Daoy (cell line): Measurements from ENCODE around the gene F11R. TPM values are rescaled to one million over a fixed set of nuclear protein-coding genes. Genes with fewer than 3 reads are reported as not detected.
"Not testable (repeated sequence)": the region's sequence is repeated elsewhere in the genome, so short reads cannot be mapped to it uniquely, and the experiment has no call there.

Experiments used
- DNase-seq: peaks from one replicate; pipeline ENCODE4 v3.0.0-alpha.2; 2015; ENCODE audit warnings: low read depth
- total RNA-seq: library from RNA; depleted of rRNA; stranded (reverse); fragments of >200 nt; shearing (Covaris generic); gene quantifications from 2 replicates; pipeline ENCODE4 v1.2.3, GENCODE V29; 2014; rRNA removed

F11R gene
- 7.1 and 18.5 TPM in 2 replicates for total RNA-seq

GRCh38 chr1:161020509-161021164 lies at the start of gene F11R:
TSS of gene F11R (minus strand) at chr1:161021152. CDS start at chr1:161021073, 79 bp downstream.
- DNase-seq: peak; percentile 47

- no peak for DNase-seq
These were observed 48.8 kb upstream of the F11R start, which contains the start of gene ARHGAP30 for GRCh38 chr1:161069731-161070270. TSS of gene ARHGAP30 (minus strand) at chr1:161069891. CDS start at chr1:161069624, 267 bp downstream.

DNA sequence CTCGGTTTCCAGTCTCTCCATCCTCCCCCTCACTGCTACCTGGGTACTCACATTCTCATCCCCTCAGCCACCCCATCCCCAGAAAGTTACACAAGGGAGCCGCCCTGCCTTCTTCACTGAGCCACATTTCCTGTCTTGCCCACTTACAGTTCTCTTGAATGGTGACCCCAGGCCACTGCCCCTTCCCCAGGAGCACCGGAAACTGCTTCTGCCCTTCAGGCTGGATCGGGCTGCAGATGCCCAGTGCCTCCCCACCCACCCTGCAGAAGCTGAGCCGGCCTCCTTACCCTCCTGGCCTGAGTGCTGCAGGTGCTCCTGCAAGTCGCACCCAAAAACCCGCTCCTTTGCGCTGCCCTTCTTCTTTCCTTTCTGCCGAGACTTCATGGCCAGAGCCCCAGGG lies 48.3 kb upstream of the F11R start:
- no peak for DNase-seq

DNA sequence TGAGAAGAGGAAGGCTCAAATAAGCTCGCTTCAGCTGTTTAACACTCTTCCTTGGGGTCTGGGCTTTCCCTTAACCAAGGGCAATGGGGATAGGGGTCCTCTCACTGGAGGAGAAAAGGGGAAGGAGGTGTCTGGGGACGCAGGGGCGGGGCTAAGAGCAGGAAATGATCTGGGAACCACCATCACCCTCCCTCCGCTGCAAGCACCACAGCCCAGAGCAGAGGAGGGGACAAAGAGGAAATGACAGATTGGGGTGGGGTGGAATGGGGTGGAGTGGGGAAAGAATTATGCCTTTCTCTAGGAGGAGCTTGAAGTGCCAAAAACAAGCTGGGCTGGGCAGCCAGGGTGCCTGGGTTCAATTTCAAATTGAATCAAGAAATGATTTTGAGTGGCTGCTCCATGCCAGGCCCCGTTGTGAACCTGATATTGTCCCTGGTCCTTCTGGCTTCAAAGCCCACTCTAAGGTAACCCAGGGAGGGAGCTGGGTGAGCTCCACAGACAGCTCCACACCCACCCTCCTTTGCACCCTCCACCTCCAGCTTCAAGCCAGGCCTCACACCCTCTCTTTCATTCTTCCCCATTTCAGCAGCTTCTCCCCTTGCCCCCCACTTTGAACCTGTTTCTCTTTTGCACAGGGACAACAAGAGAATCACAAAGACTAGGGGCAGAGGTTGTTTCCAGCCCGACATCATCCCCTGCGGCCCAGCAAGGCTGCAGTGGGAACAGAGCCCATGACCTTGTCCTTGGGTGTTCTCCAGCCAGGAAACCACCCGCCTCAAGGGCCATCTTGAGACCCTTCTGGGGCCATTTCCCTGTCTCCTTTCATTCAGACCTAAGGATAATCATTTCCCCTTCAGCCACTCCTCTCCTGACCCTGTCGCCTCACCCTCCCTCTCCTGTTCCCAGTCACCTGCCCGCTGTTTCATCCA lies 47.6 kb upstream of the F11R start:
- DNase-seq: no peak

DNA sequence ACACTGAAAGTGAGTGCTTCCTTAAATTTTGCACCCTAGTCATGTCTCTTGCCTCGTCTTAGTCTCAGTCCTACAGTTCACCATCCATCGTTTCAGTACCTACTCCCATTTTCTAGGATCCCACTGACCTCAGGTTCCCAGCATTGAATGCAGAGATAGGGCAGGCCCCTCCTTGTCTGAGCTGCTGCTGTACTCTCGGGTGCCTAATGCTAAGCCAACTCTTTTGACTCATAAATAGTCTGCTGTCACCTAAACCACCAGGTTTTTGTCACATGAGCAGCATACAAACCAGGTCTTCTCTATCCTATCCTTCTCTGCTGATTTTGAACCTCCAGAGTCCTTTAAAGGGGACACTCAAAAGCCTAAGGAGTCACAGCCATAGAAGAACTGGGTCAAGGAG lies 45.7 kb upstream of the F11R start:
- no peak for DNase-seq

- DNase-seq: not testable (repeated sequence)
These were observed 44.7 kb upstream of the F11R start for GRCh38 chr1:161065681-161066080.

- DNase-seq: not testable (repeated sequence)
These were observed 43.0 kb upstream of the F11R start for GRCh38 chr1:161063936-161064335.

DNA sequence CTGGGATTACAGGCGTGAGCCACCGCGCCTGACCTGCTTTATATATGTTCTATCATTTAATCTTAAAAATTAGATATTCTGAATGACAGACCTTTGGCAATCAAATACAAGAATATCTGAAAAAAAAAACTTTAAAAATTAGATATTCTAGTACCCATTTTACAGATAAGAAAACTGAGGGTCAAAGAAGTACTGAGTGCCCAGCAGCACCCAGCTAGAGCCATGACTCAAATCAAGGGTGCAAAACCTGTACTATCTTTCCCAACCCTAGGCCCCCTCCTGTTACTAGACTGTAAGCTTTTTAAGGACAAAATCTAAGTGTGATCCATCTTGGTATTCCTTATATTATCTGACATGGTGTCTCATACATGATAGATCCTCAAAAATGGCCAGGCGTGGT lies 40.5 kb upstream of the F11R start:
- no peak for DNase-seq

DNA sequence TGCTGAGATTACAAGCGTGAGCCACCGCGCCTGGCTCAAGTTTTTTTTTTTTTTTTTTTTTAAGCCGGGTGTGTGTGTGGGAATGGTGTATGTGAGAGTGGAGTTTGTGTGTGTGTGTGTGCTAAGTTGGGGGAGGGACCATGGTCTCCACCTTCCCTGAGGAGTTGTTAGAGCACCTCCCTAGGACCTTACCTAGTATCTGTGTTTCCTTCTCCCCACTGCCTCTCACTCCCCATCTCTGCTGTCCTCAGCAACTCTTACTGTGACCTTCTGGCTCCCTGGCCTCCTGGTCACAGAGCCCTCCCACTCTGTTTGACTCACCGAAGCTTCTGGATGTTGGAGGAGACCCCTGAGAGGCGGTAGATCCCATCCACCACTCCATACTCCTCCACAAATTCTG lies 38.3 kb upstream of the F11R start:
- DNase-seq: no peak

GRCh38 chr1:161054805-161055204 lies 33.9 kb upstream of the F11R start:
- DNase-seq: no peak

- no peak for DNase-seq
These were observed 33.3 kb upstream of the F11R start for GRCh38 chr1:161054232-161054631.

DNA sequence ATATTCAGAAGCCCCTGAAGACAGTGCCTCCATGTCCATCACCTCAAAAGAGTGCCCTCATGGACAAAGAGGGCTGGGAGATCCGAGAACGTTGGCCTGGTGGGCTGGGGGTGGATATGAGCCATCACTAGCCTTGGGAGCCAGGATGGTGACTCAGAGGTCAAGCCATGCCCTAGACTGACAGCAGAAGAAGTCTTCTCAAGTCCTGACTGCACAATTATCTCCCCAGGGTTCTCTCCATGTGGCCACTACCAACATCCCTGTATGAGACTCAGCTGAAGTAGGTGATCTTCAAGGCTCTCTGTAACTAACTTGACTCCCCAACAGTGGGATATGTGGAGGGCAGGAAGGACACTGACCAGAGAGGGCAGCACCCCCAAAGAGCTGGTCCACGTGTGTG lies 31.9 kb upstream of the F11R start:
- no peak for DNase-seq

GRCh38 chr1:161051219-161051618 lies 30.3 kb upstream of the F11R start:
- no peak for DNase-seq

DNA sequence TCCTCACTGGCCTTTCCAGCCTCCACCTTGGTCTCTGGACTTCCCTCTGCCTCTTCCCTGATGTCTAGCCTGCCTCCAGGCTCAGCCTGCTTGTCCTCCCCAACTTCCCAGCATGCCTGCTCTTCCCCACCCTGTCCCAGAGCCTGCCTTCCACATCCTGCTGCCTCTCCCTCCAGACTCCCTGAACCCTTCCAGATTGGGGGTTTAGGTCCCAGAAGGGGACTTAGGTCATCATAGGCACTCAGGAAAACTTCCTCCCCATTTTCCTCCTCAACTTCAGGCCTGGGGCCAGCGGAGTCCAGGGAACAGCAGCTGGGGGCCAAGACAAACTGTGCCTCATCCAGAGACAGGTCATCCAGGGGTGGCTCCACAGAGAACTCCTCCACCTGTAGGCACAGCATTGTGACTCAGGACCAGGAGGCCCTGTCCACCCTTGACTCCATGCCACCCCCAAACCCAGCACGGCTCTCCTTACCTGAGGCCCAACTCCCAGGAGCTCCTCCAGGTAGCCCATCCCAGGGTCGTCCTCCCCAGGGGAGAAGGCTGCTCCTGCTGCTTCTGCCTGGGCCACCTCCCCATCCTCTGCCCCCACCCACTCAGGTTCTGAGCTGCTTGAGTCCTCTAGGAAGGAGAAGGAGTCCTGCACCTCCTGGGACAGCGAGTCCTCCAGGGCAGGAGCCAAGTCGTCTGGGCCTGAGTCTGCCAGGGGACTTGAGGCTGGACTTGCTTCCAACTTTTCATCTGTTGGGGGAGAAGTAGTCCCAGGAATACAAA lies 28.2 kb upstream of the F11R start:
- no peak for DNase-seq

DNA sequence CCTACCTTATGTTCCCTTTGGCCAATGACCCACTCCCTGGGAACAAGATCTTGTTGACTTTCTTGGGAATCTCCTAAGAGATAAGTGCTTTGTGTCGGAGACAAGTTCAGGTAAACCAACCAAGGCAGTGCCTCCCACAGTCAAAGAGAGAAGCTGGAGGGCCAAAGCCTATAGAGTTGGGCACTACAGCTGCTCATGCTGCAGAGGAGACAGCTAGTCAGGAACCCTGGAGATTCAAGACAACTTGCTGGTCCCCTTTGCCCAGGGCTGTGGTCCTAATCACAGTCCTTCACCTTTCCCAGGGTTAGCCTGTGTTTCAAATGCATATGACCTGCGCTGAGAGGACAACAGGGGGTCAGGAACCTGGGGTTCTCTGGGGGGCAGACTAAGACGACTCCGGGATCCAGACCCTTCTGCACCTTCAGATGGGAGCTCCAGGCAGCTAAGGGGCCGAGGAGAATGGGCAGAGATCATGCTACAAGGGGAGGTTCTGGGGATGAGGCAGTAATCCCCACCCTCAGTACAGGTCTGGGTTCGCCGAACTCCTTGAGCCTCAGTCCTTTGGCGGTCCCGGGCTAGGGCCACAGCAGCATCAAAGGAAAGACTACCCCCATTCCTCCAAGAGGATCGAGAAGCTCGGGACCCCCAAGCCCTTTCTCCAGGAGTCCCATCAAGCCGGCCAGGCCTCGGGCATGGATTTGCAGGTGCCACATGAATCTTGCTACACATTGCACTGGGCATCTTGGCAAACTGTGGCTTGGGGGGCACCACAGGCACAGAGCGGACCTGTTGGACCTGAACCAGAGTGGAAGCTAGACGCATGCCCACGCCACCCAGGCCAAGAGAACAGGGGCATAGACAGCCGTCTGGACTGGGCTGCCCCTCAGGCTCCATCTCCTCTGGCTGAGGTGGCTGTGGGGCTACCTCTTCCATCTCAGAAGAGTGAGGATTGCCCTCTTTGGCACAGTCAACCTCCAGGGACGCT lies 26.8 kb upstream of the F11R start:
- no peak for DNase-seq

DNA sequence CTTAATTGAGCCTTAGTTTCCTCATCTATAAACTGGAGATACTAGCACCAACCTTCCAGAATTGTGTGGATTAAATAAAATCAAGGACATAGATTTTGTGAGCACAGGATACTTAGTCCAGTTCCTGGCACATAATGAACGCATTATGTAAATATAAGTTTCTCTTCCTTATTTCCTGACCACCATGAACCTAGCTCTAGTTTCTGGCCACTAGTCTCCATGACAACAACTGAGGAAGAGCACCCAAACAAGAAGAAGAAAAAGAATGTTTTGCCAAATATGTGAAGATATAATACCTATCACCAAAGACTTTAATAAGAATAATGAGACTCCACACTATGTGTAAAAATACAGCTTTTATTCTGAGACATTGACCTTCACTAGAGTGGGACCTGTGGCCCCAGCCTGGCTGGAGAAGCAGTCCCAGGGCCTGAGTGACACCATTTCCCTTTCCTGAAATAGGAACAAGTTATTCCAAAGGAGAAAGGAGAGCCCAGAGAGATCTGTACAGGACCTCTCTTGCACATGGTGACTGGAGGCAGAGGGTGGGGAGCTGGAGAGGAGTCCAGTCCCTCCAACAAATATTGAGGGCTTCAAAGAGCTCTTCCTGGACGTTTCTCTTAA lies 25.8 kb upstream of the F11R start:
- no peak for DNase-seq

DNA sequence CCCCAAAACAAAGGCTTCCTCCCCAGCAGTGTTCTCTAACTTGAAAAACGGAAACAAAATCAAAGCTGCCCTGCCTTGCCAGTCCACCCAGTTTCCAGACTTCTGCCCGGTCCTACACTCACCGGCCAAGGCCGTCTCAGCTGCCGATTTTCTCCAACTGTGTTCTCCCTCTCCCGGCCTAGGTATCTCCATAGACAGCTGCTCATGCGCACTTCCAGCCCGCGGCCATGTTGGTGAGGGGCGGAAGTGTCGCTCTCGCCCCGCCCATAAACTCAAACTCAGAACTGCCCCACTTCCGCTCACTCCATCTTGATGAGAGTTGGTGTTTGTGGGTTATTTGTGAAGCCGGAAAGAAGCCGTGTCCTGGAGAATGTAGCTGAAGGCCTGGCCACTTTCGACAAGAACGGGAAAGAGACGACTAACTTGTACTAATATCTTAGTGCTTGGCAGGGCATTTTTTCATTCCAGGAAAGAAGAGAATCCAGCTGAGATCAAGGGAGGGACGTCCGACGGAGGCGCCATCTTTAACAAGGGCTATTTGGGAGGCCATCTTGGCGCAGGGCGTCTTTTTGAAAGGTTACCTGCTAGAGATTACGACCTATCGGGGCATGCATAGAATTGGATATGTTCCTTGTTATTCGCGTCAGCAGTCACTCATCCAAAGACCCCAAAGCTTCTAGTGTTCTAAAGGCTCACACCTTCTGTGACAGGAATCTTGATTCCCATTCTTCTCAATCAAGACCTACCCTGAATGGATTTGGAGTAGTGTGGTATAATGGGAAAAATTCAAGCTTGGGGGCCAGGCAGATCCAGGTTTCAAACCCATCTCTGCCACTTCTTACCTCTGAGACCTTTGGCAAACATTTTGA lies 25.0 kb upstream of the F11R start, which contains the start of gene USF1:
Gene USF1, minus strand, starts transcription at position 242 of the 869 bp plus-strand sequence. CDS start 2,702 bp downstream, outside the sequence.
- DNase-seq: peak; percentile 97

DNA sequence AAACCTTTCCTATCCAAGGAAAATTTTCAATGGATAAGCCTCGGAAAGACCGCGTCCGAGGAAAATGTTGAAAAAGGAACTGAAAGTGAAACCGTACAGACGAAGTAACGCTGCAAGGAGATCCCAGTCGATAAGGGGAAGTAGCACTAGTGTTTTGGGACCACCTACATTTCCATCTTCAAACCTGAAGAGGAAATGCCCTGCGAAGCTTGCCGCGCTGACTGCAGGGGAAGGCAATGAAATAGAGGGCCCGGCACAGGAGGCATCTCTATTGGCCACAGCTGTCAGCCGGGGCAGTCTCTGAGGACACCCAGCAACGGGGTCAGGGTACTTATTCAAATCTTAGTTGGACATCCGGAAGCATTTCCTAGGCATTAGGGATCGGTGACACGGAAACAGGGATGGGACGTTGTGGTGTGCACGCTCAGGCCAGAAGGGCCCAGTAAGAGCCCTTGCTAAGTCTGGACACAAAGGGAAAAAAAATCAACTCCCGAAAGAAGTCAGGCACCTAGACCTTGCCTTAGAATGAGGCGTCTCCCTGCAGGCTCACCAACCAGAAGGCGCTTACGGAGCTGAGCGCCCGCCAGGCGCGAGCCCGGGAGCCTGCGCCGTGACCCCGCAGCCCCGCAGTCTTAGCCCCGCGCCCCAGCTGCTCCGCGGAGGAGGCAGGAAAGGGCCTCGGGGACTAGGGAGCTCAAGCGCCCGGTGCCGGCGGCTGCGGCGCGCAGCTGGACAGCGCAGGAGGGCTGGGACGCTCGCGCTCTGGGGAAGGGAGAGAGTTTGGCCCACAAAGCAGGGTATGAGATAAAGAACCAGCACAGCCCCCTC lies 24.2 kb upstream of the F11R start:
- peak; percentile 72 for DNase-seq
